Left lobe of liver (tissue), 2 donors: Measurements from ENCODE around the gene PBLD. TPM values are rescaled to one million over a fixed set of nuclear protein-coding genes. Genes with fewer than 3 reads are reported as not detected.
A peak's percentile ranks its signal among the peaks of the same experiment; 100 is the strongest.
"Not testable (repeated sequence)": the region's sequence is repeated elsewhere in the genome, so short reads cannot be mapped to it uniquely, and the experiment has no call there.

Source experiments
- ATAC-seq: fragments of 200-7000 bp; cut with Tn5 transposase; one replicate; pipeline ENCODE4 v1.9.1; 2020; ENCODE audit warnings: mild to moderate bottlenecking, moderate library complexity
- DNase-seq: peaks from one replicate; pipeline ENCODE4 v3.0.0-alpha.2; 2020; ENCODE audit warnings: low spot score
- total RNA-seq: library from RNA; stranded (reverse); gene quantifications from one replicate; pipeline ENCODE4 v1.2.1, GENCODE V29; 2021
- donor health status: DM: no; HTN: no; CAD: no; lungs with moderate emphysema.
- donor health status: DM: no; HTN: yes; CAD: no.

Gene PBLD
- total RNA-seq, 1 donor from 2014 or later = 126 TPM

- peak; percentile 87 for ATAC-seq
- DNase-seq = peak; percentile 99
Measured at GRCh38 chr10:68331455-68332258, 1.1 kb downstream of the PBLD start, which contains the start of gene HNRNPH3. Gene HNRNPH3 (plus strand): TSS chr10:68332064. CDS start chr10:68337222, 5,158 bp downstream.

- DNase-seq = peak; percentile 55
- peak; percentile 10 for ATAC-seq
Measured at GRCh38 chr10:68330852-68331454, 1.8 kb downstream of the PBLD start.

DNA sequence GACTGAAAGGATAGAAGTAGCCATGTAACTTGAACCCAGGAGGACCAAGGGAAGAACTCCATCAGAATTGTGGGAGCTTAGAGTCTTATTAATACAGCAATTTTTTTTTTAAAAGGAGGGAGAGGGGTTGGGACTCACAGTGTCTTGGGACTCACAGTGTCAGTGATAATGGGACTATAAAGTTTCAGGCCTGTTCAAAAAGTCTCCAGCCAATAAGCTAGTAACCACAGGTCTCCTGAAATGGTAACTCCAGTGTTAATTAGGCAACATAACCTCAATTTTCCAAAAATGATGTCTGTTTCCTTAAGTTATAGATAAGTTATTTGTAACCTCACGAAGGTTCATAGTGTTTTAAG, 3.2 kb downstream of the PBLD start:
- ATAC-seq (no peak), DNase-seq (no peak)

DNA sequence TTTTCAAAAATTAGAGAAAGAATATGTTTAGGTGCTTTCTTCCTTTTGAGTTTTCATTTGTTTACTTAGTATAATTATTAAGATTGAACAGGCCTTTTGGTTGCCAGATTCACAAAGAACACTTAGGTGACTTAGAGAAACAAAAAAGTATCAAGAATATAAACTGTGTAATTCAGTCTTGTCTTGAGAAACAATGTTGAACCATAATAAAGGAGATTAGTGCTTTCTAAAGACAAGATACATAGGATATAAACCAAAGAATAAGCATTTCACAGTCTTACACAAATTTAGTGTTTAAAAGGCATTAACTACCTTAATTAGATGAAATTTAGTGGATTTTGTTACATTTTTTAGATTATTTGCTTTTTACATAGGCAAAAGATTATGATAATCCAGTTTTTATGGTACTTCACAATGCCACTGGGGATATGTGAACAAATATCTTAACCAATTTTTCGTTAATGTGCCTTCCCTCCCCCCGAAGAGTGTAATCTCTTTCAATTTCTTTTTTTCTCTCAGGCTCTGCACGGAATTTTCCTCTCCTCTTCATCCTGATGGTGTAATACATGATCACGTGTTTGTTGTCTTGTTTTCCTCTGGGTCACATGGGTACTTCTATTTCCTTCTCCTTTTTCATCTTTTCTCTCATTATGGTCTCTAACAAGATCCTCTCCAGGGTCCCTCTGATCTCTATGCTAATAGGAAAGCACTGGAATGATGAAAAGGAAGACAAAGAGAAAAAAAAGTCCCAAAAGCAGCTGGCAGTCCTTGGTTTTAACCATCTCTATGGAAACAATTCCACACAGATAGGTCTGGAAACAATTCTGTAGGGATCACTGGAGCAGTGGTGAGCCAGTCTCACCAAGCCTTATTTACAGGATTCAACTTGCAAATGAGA, 4.6 kb downstream of the PBLD start:
- DNase-seq = no peak
- ATAC-seq = peak; percentile 6

GRCh38 chr10:68324396-68324795, 8.3 kb downstream of the PBLD start:
- not testable (repeated sequence) for ATAC-seq, DNase-seq

- DNase-seq (no peak), ATAC-seq (peak; percentile 87)
Measured at GRCh38 chr10:68318331-68319059, 14.2 kb downstream of the PBLD start.

GRCh38 chr10:68315582-68315981, 17.1 kb downstream of the PBLD start:
- DNase-seq (peak; percentile 8), ATAC-seq (no peak)

- peak; percentile 16 for DNase-seq
Measured at GRCh38 chr10:68314930-68315329, 17.8 kb downstream of the PBLD start.

GRCh38 chr10:68310531-68310930, 22.2 kb downstream of the PBLD start:
- DNase-seq = no peak
- no peak for ATAC-seq

More at GRCh38 chr10:68314930-68315329, 17.8 kb downstream of the PBLD start:
- ATAC-seq = not testable (repeated sequence)

GRCh38 chr10:68305854-68306253, 26.9 kb downstream of the PBLD start:
- DNase-seq (no peak), ATAC-seq (no peak)

- ATAC-seq (peak; percentile 77), DNase-seq (peak; percentile 88)
Measured at GRCh38 chr10:68303849-68304412, 28.8 kb downstream of the PBLD start.

- peak; percentile 44 for DNase-seq
- ATAC-seq = no peak
Measured at GRCh38 chr10:68302871-68303270, 29.9 kb downstream of the PBLD start.

GRCh38 chr10:68302503-68302823, 30.3 kb downstream of the PBLD start:
- peak; percentile 35 for DNase-seq
- ATAC-seq = no peak

GRCh38 chr10:68301790-68302502, 30.8 kb downstream of the PBLD start:
- DNase-seq = peak; percentile 41
- ATAC-seq = peak; percentile 48

DNA sequence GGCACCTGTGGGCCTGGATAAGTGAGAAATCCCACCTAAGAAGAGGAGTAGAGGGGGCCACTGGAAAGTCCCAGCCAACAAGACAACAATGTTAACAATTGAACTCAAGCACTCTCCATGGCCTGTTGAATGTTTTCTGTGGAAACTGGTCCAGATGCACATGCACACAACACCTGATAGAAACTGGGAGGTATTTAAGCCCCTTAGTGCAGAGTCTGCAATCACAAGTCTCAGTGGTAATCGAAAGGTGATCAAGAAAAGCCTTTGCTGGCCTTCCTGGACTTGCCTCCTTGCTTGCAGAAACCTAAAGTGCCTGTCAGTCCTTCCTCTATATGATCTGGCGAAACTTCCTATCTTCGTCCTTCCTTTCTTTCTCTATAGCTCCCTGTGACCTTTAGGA, 31.4 kb downstream of the PBLD start:
- DNase-seq (no peak), ATAC-seq (peak; percentile 11)

DNA sequence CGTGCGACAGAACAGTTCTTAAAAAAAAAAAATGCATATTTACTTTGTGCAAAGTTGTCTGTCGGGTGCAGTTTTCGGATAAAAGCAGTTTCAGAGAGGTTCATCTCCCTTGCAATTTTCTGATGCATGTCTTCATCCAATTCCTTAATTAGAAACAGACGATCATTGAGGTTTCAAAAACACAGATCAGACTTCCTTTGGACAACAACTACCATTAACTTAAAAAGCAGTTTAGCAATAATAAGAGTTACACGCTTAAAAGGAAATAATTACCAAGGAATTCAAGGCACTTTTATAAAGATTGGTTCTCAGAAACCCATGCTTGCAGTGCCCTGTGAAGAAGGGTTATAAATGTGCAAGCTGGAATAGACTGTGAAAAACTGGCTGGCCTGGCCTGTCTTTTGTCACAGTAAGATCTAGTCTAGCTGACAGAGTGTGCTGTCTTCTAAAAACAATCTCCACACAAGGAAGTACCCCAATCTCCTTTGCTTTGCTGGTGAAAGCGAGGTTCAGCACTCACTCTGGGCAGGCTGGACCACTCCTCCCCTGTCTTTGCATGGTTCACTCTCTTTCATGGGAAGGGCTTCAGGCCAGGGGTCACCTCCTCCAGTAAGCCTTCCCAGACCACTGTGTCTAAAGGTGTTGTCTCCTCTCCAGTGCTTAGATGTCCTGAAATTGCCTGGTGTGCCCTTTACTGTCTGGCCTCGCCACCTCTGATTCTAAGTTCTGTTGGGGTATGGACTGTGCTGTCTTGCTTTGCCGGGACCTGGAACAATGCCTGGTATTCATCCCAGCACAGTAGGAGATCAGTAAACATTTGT, 35.7 kb downstream of the PBLD start:
- DNase-seq = peak; percentile 36
- ATAC-seq = peak; percentile 17

DNA sequence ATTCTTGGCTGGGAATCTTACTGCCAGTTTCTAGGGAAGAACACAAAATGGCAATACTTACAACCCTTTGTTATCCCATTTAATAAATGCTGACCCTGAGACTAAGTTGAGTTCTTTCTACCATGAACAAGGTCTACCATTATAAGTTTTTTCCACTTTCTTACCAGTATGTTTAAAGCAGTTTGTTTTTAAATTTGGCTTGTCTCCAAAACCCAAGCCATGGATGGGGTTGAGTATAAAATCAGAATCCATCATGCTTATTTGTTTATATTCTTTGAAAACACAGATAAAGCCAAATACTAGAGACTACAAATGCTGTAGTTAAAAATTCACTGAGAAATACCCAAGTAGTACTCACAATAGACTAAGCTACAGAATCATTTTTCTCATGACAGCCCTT, 42.0 kb downstream of the PBLD start:
- DNase-seq (no peak), ATAC-seq (no peak)

- ATAC-seq = no peak
- no peak for DNase-seq
Measured at GRCh38 chr10:68288717-68289116, 44.0 kb downstream of the PBLD start.
